ENCODE data around the gene MYO3B.

DNA sequence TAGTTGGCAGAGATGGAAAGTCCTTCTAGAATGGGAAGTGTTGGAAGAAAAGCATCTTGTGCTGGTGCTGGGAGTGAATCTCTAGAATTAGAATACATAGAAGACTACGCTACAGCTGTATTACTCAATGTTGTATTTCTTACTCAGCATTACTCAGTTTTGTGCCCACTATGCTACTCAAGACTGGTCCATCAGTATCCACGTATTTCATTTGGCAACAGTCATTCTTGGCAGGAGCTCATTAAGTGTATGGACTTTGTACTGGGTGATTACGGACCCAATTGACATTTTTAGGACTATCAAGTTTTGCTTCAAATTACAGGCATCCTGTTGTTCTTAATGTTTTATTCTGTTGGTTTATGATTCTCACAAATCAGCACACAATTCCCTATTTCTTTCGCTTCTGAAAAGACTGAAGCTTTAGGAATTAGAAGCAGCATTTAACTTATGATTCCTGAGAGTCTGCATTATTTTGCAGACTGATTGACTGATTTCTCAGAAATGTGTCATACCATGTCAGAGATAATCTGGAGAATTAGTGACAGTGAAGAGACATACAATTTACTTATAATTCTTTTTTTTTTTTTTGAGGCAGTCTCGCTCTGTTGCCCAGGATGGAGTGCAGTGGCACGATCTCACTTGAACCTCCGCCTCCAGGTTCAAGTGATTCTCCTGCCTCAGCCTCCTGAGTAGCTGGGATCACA lies 136.9 kb downstream of the MYO3B start:
- TF ChIP-seq, protein P1, sequence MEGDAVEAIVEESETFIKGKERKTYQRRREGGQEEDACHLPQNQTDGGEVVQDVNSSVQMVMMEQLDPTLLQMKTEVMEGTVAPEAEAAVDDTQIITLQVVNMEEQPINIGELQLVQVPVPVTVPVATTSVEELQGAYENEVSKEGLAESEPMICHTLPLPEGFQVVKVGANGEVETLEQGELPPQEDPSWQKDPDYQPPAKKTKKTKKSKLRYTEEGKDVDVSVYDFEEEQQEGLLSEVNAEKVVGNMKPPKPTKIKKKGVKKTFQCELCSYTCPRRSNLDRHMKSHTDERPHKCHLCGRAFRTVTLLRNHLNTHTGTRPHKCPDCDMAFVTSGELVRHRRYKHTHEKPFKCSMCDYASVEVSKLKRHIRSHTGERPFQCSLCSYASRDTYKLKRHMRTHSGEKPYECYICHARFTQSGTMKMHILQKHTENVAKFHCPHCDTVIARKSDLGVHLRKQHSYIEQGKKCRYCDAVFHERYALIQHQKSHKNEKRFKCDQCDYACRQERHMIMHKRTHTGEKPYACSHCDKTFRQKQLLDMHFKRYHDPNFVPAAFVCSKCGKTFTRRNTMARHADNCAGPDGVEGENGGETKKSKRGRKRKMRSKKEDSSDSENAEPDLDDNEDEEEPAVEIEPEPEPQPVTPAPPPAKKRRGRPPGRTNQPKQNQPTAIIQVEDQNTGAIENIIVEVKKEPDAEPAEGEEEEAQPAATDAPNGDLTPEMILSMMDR (IDR thresholded peaks at IDR 0.05): no peak
- TF ChIP-seq POLR2A (IDR thresholded peaks at IDR 0.05): no peak
